ENCODE measurements around the gene NDUFA1. TPM values are rescaled to one million over a fixed set of nuclear protein-coding genes. Genes with fewer than 3 reads are reported as not detected.

The NDUFA1 gene
- total and polyA plus RNA-seq, 10 of the 15 experiments (the other 5 are each of a cell fraction or from before 2014, with no cell fraction given), result 113 to 1,113 (median 306) TPM

- H3K4me3 ChIP-seq, result peak overlapping the region; percentile 68
- ATAC-seq, result peak; percentile 55
- TF ChIP-seq PAX8 (IDR thresholded peaks at IDR 0.05), result no peak
- TF ChIP-seq PAX5 (IDR thresholded peaks at IDR 0.05; ENCODE audit: borderline replicate concordance, low read depth, low read length), result 0 out of 2 replicates have a peak, but pooled peaks have one; percentile 16
- TF ChIP-seq SUZ12 (IDR thresholded peaks at IDR 0.05; ENCODE audit: unreplicated experiment), result no peak
- peak; percentile 80 for TF ChIP-seq YY1 (IDR thresholded peaks at IDR 0.05; ENCODE audit: low read depth, low read length)
- no peak for TF ChIP-seq EP300 (IDR thresholded peaks at IDR 0.05; ENCODE audit: borderline replicate concordance in 1 of 2, control insufficient read depth in 1 of 2, low read depth in 2 of 2, low read length in 2 of 2)
- no peak for TF ChIP-seq POLR2A (IDR thresholded peaks at IDR 0.05; ENCODE audit: low read depth, low read length)
- TF ChIP-seq ZNF24 (IDR thresholded peaks at IDR 0.05), result no peak
- no peak for TF ChIP-seq ZBTB33 (IDR thresholded peaks at IDR 0.05)
- no peak for TF ChIP-seq DPF2 (IDR thresholded peaks at IDR 0.05)
- no peak for TF ChIP-seq KAT2A (conservative IDR thresholded peaks at IDR 0.05; ENCODE audit: control insufficient read depth, low read depth, low read length)
- TF ChIP-seq NFIC (IDR thresholded peaks at IDR 0.05; ENCODE audit: low read depth, low read length), result no peak
- TF ChIP-seq SMC3 (IDR thresholded peaks at IDR 0.05; ENCODE audit: borderline replicate concordance, low read length), result no peak
- TF ChIP-seq RUNX3 (IDR thresholded peaks at IDR 0.05; ENCODE audit: low read length), result no peak
- TF ChIP-seq RELB (IDR thresholded peaks at IDR 0.05; ENCODE audit: low read depth), result no peak
- no peak for TF ChIP-seq KDM1A (IDR thresholded peaks at IDR 0.05; ENCODE audit: borderline replicate concordance)
- no peak for TF ChIP-seq MTA2 (IDR thresholded peaks at IDR 0.05; ENCODE audit: low read depth)
- no peak for TF ChIP-seq YBX1 (IDR thresholded peaks at IDR 0.05)
- TF ChIP-seq, protein P1, sequence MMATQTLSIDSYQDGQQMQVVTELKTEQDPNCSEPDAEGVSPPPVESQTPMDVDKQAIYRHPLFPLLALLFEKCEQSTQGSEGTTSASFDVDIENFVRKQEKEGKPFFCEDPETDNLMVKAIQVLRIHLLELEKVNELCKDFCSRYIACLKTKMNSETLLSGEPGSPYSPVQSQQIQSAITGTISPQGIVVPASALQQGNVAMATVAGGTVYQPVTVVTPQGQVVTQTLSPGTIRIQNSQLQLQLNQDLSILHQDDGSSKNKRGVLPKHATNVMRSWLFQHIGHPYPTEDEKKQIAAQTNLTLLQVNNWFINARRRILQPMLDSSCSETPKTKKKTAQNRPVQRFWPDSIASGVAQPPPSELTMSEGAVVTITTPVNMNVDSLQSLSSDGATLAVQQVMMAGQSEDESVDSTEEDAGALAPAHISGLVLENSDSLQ (IDR thresholded peaks at IDR 0.05), result no peak
- no peaks in the 10 kb centered on the region for H3K4me1 ChIP-seq (ENCODE audit: control insufficient read depth, insufficient read depth, low read length)
- no peak overlapping the region for H2AFZ ChIP-seq (ENCODE audit: control insufficient read depth, low read depth, low read length)
- no peaks in the 10 kb centered on the region for H3K9me3 ChIP-seq (replicated peaks; ENCODE audit: control insufficient read depth, insufficient read depth, low read length)
- H3K79me2 ChIP-seq (ENCODE audit: control insufficient read depth, insufficient read depth, low read length), result peaks cover 39% of the 10 kb centered on the region
- RAD21 ChIA-PET (ENCODE audit: unreplicated experiment), result interaction anchor here (0.9 to 2.8 kb wide), 7 partner anchors 11 to 343 kb away, joined by 3 to 21 read pairs (median 4); partner anchors contain the start of genes RPL39, SOWAHD and UPF3B
- no peaks in the 10 kb centered on the region for H3K36me3 ChIP-seq (ENCODE audit: control insufficient read depth in 2 of 2, insufficient read depth in 2 of 2, low read length in 1 of 2)
- in situ Hi-C loops (cut with MboI) (no loop called here), intact Hi-C loops (cut with micrococcal nuclease; ENCODE audit: unreplicated experiment) (loop anchor here (2.0 kb wide), 1 partner anchor 18 kb away; the partner anchor contains the start of gene UPF3B)
- H3K27ac ChIP-seq (ENCODE audit: control insufficient read depth, insufficient read depth), result peak overlapping the region; percentile 67
- no peaks in the 10 kb centered on the region for H4K20me1 ChIP-seq (ENCODE audit: control insufficient read depth, insufficient read depth)
- CTCF ChIA-PET, result interaction anchor here (1.1 to 2.2 kb wide), 7 partner anchors 10 to 171 kb away, joined by 3 to 7 read pairs (median 4); partner anchors contain the start of genes RPL39 and UPF3B
- POLR2A ChIA-PET, result interaction anchor here (0.8 to 2.6 kb wide), 10 partner anchors 8 to 372 kb away, joined by 3 to 19 read pairs (median 4); partner anchors contain the start of genes RPL39 and UPF3B
- WGBS (ENCODE audit: insufficient coverage, insufficient replicate concordance, low lambda C conversion rate, missing lambda C conversion rate), result 27% methylated on average over 25 of the region's 25 CpGs
- H3K9ac ChIP-seq (ENCODE audit: control insufficient read depth, insufficient read depth, low read length), result peak overlapping the region; percentile 95
- SMC1A ChIA-PET (ENCODE audit: uncharacterized antibody, unreplicated experiment), result interaction anchor here (1.0 to 2.8 kb wide), 11 partner anchors 8 to 111 kb away, joined by 3 to 18 read pairs (median 5); partner anchors contain the start of genes RPL39 and UPF3B
- no peaks in the 10 kb centered on the region for H3K27me3 ChIP-seq (replicated peaks in 1 of 2; ENCODE audit: control insufficient read depth in 2 of 2, insufficient read depth in 2 of 2, low read length in 1 of 2)
- H3K4me2 ChIP-seq (ENCODE audit: control insufficient read depth, insufficient read depth), result peak overlapping the region; percentile 41
- no peak for FAIRE-seq
- no TSS peak for BruUV-seq (replicated peaks)
- no peak for DNase-seq (ENCODE audit: low read depth, low spot score)
Observed at GRCh38 chrX:119870626-119871131, 953 bp upstream of the NDUFA1 start.
